ENCODE data around the gene RAI1. TPM values are rescaled to one million over a fixed set of nuclear protein-coding genes. Genes with fewer than 3 reads are reported as not detected.

The RAI1 gene
- total and polyA plus RNA-seq, 2 of the 8 experiments (the other 6 are each of a cell fraction or from before 2014, with no cell fraction given), result 0.39 to 1.2 TPM

- Histone ChIP-seq H2BK120ac (replicated peaks; ENCODE audit: low read depth, low read length) (no peak overlapping the region), H4K91ac (replicated peaks; ENCODE audit: insufficient read length, low read length) (no peak overlapping the region), H4K20me1 (replicated peaks in 1 of 2; ENCODE audit: control insufficient read depth in 1 of 2, insufficient read depth in 2 of 2, low read length in 2 of 2) (no peaks in the 10 kb centered on the region), H2BK15ac (ENCODE audit: low read length) (no peak overlapping the region), H2AK5ac (ENCODE audit: low read depth, low read length) (no peak overlapping the region), H4K5ac (ENCODE audit: insufficient read length, low read depth, low read length) (no peak overlapping the region), H3K9me3 (ENCODE audit: insufficient read depth in 2 of 2, low read depth in 1 of 2, low read length in 1 of 2) (peaks cover 8 to 12% of the 10 kb centered on the region in 2 experiments; a peak in 3 of 4 replicates), H3K23me2 (ENCODE audit: low read depth, low read length) (no peaks in the 10 kb centered on the region), H3K4me1 (replicated peaks in 1 of 4; ENCODE audit: control insufficient read depth in 3 of 4, insufficient read depth in 4 of 4, low read length in 3 of 4) (peaks cover 0 to 8% (median 6%) of the 10 kb centered on the region in 4 experiments; a peak in 6 of 7 replicates), H2BK20ac (ENCODE audit: low read length) (no peak overlapping the region), H3K14ac (ENCODE audit: insufficient read length) (no peak overlapping the region), H3K4me2 (ENCODE audit: insufficient read depth in 1 of 2, low read depth in 2 of 2, low read length in 2 of 2) (no peak overlapping the region), H4K8ac (ENCODE audit: extremely low read depth, insufficient read depth, low read length) (no peak overlapping the region), H2BK12ac (ENCODE audit: low read depth, low read length) (no peak overlapping the region), H3K4me3 (ENCODE audit: extremely low read depth in 1 of 4, insufficient read depth in 2 of 4, low read depth in 3 of 4, low read length in 4 of 4) (no peak overlapping the region), H3K18ac (ENCODE audit: extremely low read depth, low read length) (no peak overlapping the region), H3K56ac (replicated peaks; ENCODE audit: insufficient read length, low read depth, low read length) (no peak overlapping the region), H2AFZ (ENCODE audit: low read length) (no peak overlapping the region), H3K36me3 (ENCODE audit: control insufficient read depth in 2 of 4, insufficient read depth in 4 of 4, low read length in 3 of 4) (no peaks in the 10 kb centered on the region), H3K27ac (ENCODE audit: low read depth, low read length) (no peak overlapping the region), H2BK5ac (ENCODE audit: low read depth, low read length) (no peak overlapping the region), H3K23ac (ENCODE audit: insufficient read length) (no peak overlapping the region), H3K9ac (replicated peaks in 1 of 4; ENCODE audit: extremely low read depth in 1 of 4, low read depth in 3 of 4, low read length in 3 of 4) (no peak overlapping the region), H3K4ac (replicated peaks; ENCODE audit: insufficient read length, low read depth, low read length) (no peak overlapping the region), H3K79me1 (ENCODE audit: low read depth, low read length) (no peaks in the 10 kb centered on the region), H3K27me3 (replicated peaks in 1 of 4; ENCODE audit: control insufficient read depth in 3 of 4, extremely low read depth in 1 of 4, insufficient read depth in 3 of 4, low read length in 3 of 4) (no peaks in the 10 kb centered on the region), H3K79me2 (ENCODE audit: control insufficient read depth in 1 of 2, insufficient read depth in 2 of 2, low read length in 2 of 2) (no peaks in the 10 kb centered on the region)
- WGBS, 2 experiments (ENCODE audit: extremely low coverage in 1 of 2, insufficient coverage in 1 of 2, insufficient read length in 1 of 2, insufficient replicate concordance in 2 of 2, low coverage in 1 of 2, low lambda C conversion rate in 2 of 2, missing lambda C conversion rate in 1 of 2), result 89% methylated on average over 4 of the region's 4 CpGs; no CpG with 5 or more reads in 1 of the 2 experiments
- FAIRE-seq, result no peak
- no peak for DNase-seq (ENCODE audit: low read depth in 1 of 2, low spot score in 2 of 2)
- CTCF ChIA-PET (ENCODE audit: partially characterized antibody), result interaction anchor here (0.9 to 2.0 kb wide), 3 partner anchors 18 to 162 kb away, joined by 3 to 5 read pairs (median 3); no protein-coding TSS in a partner anchor
- POLR2A ChIA-PET (ENCODE audit: partially characterized antibody), result no interaction called here
- no peak for TF ChIP-seq POLR2AphosphoS5 (IDR thresholded peaks at IDR 0.05; ENCODE audit: low read depth, low read length)
Measured at GRCh38 chr17:17659340-17659739, 21.9 kb upstream of the RAI1 start.

Measured in H1 (cell line).